Mammary epithelial cell (primary cell): ENCODE measurements around the gene GFRA1.

Experiments used
- EZH2 ChIP-seq: IDR thresholded peaks from 2 replicates; pipeline ENCODE4 v1.6.1; 2012; ENCODE audit warnings: low read length, inconsistent platforms, borderline replicate concordance
- TF ChIP-seq, protein P1 (sequence below), 2 donors: IDR thresholded peaks in 1 of 2; conservative IDR thresholded peaks in 1 of 2; 2 replicates each; pipeline ENCODE4 v1.5.1; 2011 to 2012; ENCODE audit warnings: inconsistent platforms in 2 of 2, low read length in 2 of 2, mild to moderate bottlenecking in 2 of 2, control low read depth in 1 of 2, low read depth in 1 of 2; ENCODE audit not compliant: insufficient read depth in 1 of 2; ENCODE audit errors: extremely low read depth in 1 of 2

- TF ChIP-seq, protein P1, sequence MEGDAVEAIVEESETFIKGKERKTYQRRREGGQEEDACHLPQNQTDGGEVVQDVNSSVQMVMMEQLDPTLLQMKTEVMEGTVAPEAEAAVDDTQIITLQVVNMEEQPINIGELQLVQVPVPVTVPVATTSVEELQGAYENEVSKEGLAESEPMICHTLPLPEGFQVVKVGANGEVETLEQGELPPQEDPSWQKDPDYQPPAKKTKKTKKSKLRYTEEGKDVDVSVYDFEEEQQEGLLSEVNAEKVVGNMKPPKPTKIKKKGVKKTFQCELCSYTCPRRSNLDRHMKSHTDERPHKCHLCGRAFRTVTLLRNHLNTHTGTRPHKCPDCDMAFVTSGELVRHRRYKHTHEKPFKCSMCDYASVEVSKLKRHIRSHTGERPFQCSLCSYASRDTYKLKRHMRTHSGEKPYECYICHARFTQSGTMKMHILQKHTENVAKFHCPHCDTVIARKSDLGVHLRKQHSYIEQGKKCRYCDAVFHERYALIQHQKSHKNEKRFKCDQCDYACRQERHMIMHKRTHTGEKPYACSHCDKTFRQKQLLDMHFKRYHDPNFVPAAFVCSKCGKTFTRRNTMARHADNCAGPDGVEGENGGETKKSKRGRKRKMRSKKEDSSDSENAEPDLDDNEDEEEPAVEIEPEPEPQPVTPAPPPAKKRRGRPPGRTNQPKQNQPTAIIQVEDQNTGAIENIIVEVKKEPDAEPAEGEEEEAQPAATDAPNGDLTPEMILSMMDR (conservative IDR thresholded peaks at IDR 0.05 in 1 of 2, IDR thresholded peaks at IDR 0.05 in 1 of 2; ENCODE audit: extremely low read depth in 1 of 2, insufficient read depth in 1 of 2, low read depth in 1 of 2, low read length in 2 of 2): no peak
- no peak for TF ChIP-seq EZH2
Measured at GRCh38 chr10:116045366-116046356, 227.3 kb downstream of the GFRA1 start.
